Heart left ventricle (tissue), 16 donors: ENCODE data around the gene IFI44L. TPM values are rescaled to one million over a fixed set of nuclear protein-coding genes. Genes with fewer than 3 reads are reported as not detected.

Experiments used
- ATAC-seq, 4 donors: fragments of 200-7000 bp; cut with Tn5 transposase; one replicate each; pipeline ENCODE4 v1.9.1; 2020 to 2022; ENCODE audit warnings: moderate library complexity in 4 of 4, mild to moderate bottlenecking in 3 of 4, moderate number of reproducible peaks in 1 of 4
- DNase-seq, 5 donors: peaks; one replicate each; pipeline ENCODE4 v3.0.0-alpha.2; 2020
- H3K27ac ChIP-seq, 12 donors: fragments of 200-600 bp; sonication (generic) in 4 of 12; one replicate each; pipeline versions ENCODE4 v1.5.0 to v1.8.0; 2016 to 2022; ENCODE audit warnings: mild to moderate bottlenecking in 2 of 12
- H3K27me3 ChIP-seq, 9 donors: fragments of 200-600 bp; sonication (generic) in 2 of 9; one replicate each; pipeline versions ENCODE4 v1.5.1 to v1.8.0; 2016 to 2022; ENCODE audit warnings: mild to moderate bottlenecking in 3 of 9
- H3K36me3 ChIP-seq, 9 donors: fragments of 200-600 bp; sonication (generic) in 2 of 9; one replicate each; pipeline versions ENCODE4 v1.5.0 to v1.8.0; 2018 to 2022; ENCODE audit warnings: mild to moderate bottlenecking in 2 of 9
- H3K4me1 ChIP-seq, 12 donors: fragments of 200-600 bp; sonication (generic) in 4 of 12; one replicate each; pipeline versions ENCODE4 v1.5.0 to v1.8.0; 2016 to 2022; ENCODE audit warnings: mild to moderate bottlenecking in 3 of 12
- H3K4me3 ChIP-seq, 12 donors: fragments of 200-600 bp; sonication (generic) in 4 of 12; one replicate each; pipeline versions ENCODE4 v1.5.0 to v1.8.0; 2017 to 2022; ENCODE audit warnings: mild to moderate bottlenecking in 9 of 12, moderate library complexity in 4 of 12
- H3K9me3 ChIP-seq, 12 donors: fragments of 200-600 bp; sonication (generic) in 4 of 12; one replicate each; pipeline versions ENCODE4 v1.5.0 to v1.8.0; 2016 to 2022; ENCODE audit warnings: mild to moderate bottlenecking in 1 of 12
- CTCF ChIP-seq, 12 donors: fragments of 200-600 bp; sonication (generic) in 4 of 12; IDR thresholded peaks; one replicate each; pipeline versions ENCODE4 v1.5.0 to v1.8.0; 2018 to 2022; ENCODE audit warnings: antibody characterized with exemption in 12 of 12, mild to moderate bottlenecking in 5 of 12
- POLR2A ChIP-seq, 2 donors: fragments of 450-650 bp; IDR thresholded peaks; one replicate each; pipeline ENCODE4 v1.6.1; 2017; ENCODE audit warnings: antibody characterized with exemption in 2 of 2, mild to moderate bottlenecking in 2 of 2, moderate library complexity in 2 of 2
- WGBS, 4 donors: extraction: QIAGEN DNeasy Blood & Tissue Kit in 2 of 4; methylation state at CpG; one replicate each; pipeline versions ENCODE4 v1.1.5 to v1.1.7; 2013 to 2018; 5-methylcytosine and 5-hydroxymethylcytosine counted together
- intact Hi-C, 10 donors: fragments of 100-400 bp; cut with DNase I; formaldehyde crosslinking; loops; one replicate each; pipeline versions ENCODE4 v1.11.1 to v1.14.2; 2022
- polyA plus RNA-seq, 2 donors: library from polyadenylated mRNA; stranded (reverse); fragments of 200-250 nt; gene quantifications; one replicate each; pipeline ENCODE4 v1.2.3, GENCODE V29; 2013
- total RNA-seq, 9 donors: library from RNA; depleted of rRNA in 2 of 9; stranded (reverse); fragments of >200 nt in 2 of 9; fragmentation: NEBNext Ultra II Directional in 3 of 9; extraction: Animal tissue kit (Norgen Biotek cat#: 25700) in 3 of 9; gene quantifications; one replicate each; pipeline versions ENCODE4 v1.1.0 to v1.2.4, GENCODE V29; 2016 to 2023
- donor health status: ischemic (EF 13 %, LVEDD 7.1; RV severe dilation, severe dysfunction).
- donor health status: healthy with polysubstance abuse.
- donor health status: DM: no; HTN: yes; CAD: no.
- donor health status: DM: no; HTN: no; CAD: no.
- donor health status: ischemic (EF 25% LVEDD 6.9; RV normal size, moderate dysfunction).
- donor health status: ischemic (EF 25% LVEDD 5.7; RV mildly dilated, moderate dysfunction).
- donor health status: healthy.
- donor health status: DM: yes; HTN: yes; CAD: no.
- donor health status: ischemic (EF 35%, LVEDD 5.7; RV mildly dilated, moderate dysfunction).
- donor health status: nonischemic (EF 11% LVEDD 7.7; RV severe dilation, severe dysfunction).
- donor health status: DM: yes; HTN: yes; CAD: no.
- donor health status: PGD.
- donor health status: ischemic (EF 29% LVEDD 5.4; RV normal size, mild dysfunction).
- donor health status: nonischemic (EF 23%, LVEDD 6.1; RV moderate dilation, normal function).

Gene IFI44L
- total and polyA plus RNA-seq, 11 donors: 3.3 to 41.7 (median 8.0) TPM

DNA sequence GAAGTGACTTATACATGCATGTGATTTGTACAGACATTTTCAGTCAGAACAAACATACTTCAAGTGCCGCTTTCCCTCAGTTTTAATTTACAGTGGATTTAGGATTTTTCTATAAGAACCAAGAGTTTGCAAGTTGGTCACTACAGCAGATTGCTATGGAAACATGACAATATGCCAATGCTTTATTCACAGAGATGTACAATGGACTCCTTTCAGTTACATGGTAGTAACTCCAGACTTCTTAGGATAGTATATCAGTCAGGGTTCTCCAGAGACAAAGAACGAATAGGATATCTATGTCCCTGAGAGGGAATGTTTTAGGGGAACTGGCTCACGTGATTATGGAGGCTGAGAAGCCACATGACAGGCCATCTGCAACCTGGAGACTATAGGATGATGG lies 56.7 kb downstream of the IFI44L start:
- no peak overlapping the region for H3K4me3 ChIP-seq
- no peaks in the 10 kb centered on the region for H3K9me3 ChIP-seq
- TF ChIP-seq CTCF (IDR thresholded peaks at IDR 0.05) (no peak), POLR2A (IDR thresholded peaks at IDR 0.05) (no peak)
- H3K27ac ChIP-seq: no peak overlapping the region
- no peaks in the 10 kb centered on the region for H3K36me3 ChIP-seq
- ATAC-seq: no peak
- H3K4me1 ChIP-seq: peaks cover 0 to 6% (median 0%) of the 10 kb centered on the region in 12 donors
- intact Hi-C loops: loop anchor here (1.0 to 10.0 kb wide), 10 partner anchors 58 to 542 kb away; no protein-coding TSS in a partner anchor
- 53 to 65% (median 60%) methylated on average over 3 of the region's 3 CpGs for WGBS, 4 donors
- no peaks in the 10 kb centered on the region for H3K27me3 ChIP-seq
- no peak for DNase-seq

DNA sequence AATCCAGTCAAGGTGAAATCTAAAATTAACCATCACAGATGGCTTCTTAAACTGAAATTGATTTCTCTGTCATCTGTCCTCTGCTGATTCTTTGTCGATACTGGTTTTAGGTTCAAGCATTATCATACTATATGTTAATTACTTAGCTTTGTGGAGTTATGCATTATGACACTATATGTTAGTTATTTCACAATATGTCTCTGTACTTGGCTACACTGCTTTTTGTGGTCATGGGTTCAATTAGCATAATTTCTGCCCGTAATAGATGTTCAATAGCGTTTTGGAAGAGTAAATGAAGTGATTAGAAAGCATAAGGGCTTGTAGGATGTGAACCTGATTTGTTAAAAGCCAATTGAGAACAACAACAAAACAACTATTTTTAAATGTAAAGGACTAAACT lies 57.5 kb downstream of the IFI44L start:
- Histone ChIP-seq H3K36me3 (no peaks in the 10 kb centered on the region), H3K4me1 (peaks cover 0 to 6% (median 0%) of the 10 kb centered on the region in 12 donors), H3K27ac (no peak overlapping the region), H3K4me3 (no peak overlapping the region), H3K27me3 (no peaks in the 10 kb centered on the region), H3K9me3 (no peaks in the 10 kb centered on the region)
- intact Hi-C loops: loop anchor here (2.0 to 10.0 kb wide), 8 partner anchors 59 to 543 kb away; no protein-coding TSS in a partner anchor
- no peak for ATAC-seq
- TF ChIP-seq POLR2A (IDR thresholded peaks at IDR 0.05): no peak
- TF ChIP-seq CTCF (IDR thresholded peaks at IDR 0.05): no peak
- no peak for DNase-seq
- 93 to 97% (median 95%) methylated on average over 3 of the region's 3 CpGs for WGBS, 4 donors

GRCh38 chr1:78678324-78678723 lies 58.1 kb downstream of the IFI44L start:
- intact Hi-C loops: loop anchor here in 9 of 10 donors (5.0 to 10.0 kb wide), 5 partner anchors 61 to 544 kb away; no protein-coding TSS in a partner anchor
- Histone ChIP-seq H3K4me1 (peaks cover 0 to 6% (median 0%) of the 10 kb centered on the region in 12 donors), H3K27ac (no peak overlapping the region), H3K27me3 (no peaks in the 10 kb centered on the region), H3K9me3 (no peaks in the 10 kb centered on the region), H3K4me3 (no peak overlapping the region), H3K36me3 (no peaks in the 10 kb centered on the region)
- ATAC-seq (no peak), DNase-seq (no peak)
- TF ChIP-seq POLR2A (IDR thresholded peaks at IDR 0.05): no peak
- no peak for TF ChIP-seq CTCF (IDR thresholded peaks at IDR 0.05)

DNA sequence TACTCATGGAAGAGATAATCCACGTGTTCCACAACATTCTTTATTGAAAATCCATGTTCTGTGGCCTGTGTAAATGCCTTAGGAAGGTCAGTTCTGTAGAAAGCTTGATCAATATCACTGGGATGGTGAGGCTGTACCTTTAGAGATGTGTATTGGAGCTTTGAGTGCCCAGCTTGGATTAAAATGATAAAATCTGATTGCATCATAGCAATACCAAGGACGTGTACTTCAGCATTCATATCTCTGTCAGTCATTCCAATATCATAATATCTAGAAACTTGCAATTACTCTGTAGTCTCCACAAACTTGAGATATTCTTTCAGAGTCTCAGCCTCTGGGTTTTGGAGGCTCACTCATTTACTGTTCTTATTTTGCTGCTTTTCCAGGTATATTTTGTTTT lies 61.0 kb downstream of the IFI44L start:
- DNase-seq (no peak), ATAC-seq (no peak)
- Histone ChIP-seq H3K9me3 (no peaks in the 10 kb centered on the region), H3K4me1 (peaks cover 0 to 6% (median 0%) of the 10 kb centered on the region in 12 donors), H3K4me3 (no peak overlapping the region), H3K27ac (no peak overlapping the region), H3K27me3 (no peaks in the 10 kb centered on the region), H3K36me3 (no peaks in the 10 kb centered on the region)
- intact Hi-C loops: no loop called here
- TF ChIP-seq CTCF (IDR thresholded peaks at IDR 0.05): no peak
- no peak for TF ChIP-seq POLR2A (IDR thresholded peaks at IDR 0.05)
- WGBS, 4 donors: 65 to 71% (median 70%) methylated on average over 2 of the region's 2 CpGs
